NCI-H2196 treated with DMSO at 0.1 percent for 48 hours (cell line): ENCODE data around the gene CNPY1.

Experiments used
- DNase-seq: peaks from one replicate; lab custom pipeline; 2025; ENCODE audit not compliant: unreplicated experiment; lab: John Stamatoyannopoulos, UW

Gene CNPY1

DNA sequence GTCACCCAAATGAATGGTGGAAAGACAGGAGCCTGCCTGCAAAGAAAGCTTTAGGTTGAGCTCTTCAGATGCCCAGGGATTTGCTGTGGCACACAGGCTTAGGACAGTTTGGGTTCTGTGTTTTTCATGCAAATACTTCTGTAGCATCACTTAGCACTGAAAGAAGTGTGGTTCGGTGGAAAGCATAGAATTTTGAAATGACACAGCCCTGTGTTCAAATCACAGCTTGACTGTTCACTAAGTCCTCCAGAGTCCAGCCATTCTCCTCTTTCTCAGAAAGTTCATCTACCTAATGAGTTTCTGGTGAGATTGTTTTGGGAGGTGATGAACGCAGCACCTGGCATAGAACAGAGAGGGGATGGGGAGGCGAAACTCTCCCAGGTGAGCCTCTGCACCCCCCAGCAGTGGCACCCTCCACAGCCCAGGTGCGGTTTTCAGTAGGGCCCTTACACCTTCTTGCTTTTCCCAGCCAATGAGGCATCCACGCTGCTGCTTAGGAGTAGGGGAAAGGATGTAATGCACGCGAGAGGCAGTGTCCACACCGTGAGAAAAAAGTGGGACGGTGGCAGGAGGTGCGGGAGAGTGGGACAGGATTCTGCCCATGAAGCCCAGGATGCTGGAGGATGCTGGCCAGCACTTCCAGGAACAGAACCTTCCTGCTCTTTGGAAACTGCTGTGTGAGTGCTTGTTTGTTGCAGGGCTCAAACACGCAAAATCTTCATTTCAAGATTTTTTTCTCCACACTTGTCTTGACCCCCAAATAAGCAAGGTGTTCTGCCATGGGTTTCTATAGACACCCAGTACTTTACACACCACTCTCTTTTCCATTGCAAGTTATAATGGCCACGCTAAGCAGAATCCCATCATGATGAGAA lies 76.8 kb downstream of the CNPY1 start:
- DNase-seq, result no peak

DNA sequence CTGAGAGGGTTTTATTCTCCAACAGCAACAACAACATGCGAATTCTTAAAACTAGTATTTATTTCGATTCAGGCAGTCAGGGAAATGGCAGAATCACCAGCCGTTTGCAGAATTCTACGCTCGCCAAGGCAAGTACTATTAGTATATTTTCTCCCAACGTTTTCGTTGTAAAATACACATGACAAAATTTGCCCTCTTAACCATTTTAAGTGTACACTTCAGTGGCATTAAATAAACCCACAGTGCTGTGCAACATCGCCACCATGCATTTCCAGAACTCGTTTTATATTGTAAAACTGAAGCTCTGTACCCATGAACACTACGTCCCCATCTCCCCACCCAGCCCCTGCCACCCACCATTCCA lies 77.6 kb downstream of the CNPY1 start:
- no peak for DNase-seq

DNA sequence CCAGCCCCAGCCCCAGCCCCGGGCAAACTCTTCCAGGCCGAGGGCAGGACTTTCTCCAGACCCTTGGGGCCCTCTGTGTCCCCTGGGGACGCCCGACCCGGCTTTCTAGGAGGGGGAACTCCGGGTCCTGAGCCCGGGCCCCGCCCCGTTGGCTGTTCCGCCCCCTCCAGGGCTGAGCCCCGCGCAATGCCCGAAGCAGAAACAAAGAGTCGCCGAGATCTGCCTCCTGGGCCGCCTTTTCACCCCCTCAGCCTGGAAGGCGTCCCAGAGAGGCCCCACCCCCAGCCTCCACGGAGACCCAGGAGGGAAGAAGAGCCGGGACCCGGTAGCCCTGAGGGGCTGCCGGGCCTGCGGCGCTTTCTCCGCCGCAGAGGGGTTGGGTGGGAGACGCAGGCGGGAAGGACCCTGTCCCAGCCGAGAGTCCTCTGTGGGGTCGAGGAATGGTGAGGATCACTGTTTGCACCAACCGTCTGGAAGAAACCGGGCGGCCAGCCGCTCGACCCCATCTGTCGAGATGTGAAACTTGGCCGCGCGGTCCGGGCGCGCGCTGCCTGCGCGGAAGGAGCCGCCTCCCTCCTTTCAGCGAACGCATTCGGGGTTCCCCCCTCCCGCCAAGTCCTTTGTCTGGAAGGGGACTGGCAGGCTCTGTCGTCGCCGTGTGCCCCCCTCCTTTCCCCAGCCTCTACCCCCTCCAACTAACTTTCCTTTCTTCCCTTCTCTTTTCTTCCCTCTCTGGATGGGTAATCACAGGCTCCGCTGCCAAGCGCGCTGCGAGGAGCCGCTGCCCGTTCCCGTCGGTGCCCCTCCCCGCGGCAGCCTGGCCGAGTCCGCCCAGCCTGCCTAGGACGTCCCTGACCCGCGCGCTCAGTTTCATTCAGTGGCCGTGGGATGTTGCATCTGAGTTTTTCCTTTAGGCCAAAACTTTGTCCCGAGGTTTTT lies 78.2 kb downstream of the CNPY1 start:
- no peak for DNase-seq

DNA sequence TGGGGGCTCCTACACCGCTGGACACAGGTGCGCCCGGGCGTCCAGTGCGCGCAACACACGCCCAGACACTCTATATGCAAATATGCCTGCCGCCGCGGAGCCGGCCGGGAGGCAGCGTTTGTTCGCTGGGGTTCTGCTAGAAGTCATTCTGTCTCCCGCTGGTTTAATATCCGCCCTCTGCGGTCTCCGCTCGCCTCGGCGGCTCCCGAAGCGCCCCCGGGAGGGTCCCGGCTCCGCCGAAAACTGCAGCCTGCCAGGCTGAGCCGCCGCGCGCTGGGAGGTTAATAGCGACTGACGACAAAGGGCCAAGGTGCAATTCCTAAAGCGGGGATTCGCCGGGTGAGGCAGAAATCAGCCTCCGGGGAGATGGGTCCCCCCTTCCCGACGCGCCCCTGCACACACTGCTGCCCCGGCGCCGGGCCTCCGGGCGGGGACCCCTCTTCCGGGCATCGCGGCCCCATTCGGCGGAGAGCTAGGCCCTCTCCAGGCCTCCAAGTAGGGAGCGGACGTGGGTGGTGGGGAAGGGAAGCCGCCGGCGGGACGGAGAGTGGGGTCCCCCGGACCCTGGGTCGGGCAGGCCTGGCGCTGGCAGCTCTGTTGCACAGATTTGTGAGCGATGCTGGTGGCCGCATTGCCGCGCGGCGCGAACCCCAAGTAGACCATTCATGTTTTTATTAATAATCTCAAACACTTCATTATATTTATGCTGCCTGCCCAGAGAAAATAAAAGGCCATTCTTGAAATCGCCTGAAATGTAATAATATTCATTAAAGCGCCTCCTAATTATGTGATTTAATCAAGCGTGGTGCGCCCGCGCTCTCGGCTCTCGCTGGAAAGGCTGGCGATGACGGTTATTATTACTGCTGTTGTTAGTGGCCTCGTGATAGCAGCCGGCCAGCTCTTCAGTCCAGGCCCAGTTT lies 79.3 kb downstream of the CNPY1 start:
- no peak for DNase-seq

DNA sequence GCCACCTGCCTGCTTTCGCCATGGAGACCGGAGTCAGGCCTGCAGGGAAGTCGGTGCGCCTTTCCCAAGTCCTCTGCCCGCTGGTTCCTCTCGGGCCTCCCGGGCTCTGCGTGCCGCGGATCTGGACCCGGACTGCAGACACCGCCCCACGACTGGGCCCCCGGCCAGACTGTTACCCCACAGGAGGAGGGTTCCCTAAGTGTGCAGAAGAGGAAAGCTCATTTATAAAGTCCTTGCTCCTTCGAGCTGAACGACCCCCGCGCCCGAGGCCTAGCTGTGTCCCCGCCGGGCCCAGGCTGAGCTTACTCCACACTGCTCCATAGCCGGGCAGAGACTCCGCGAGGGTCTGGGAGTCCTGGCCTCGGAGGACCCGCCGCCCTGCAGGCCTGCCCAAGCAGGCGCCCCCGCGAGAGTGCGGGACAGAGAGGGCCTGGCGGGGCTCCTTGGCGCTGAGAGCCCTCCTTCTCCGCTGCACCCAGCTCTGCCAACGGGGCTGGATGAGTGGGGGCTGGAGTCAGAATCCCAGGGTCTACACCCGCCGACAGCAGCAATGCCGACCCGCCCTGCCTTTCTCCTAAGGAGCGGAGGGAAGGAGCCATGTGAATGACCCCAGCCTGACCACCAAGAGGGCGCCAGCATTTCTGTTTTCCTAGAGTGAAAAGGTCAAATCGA lies 80.1 kb downstream of the CNPY1 start:
- DNase-seq, result no peak

DNA sequence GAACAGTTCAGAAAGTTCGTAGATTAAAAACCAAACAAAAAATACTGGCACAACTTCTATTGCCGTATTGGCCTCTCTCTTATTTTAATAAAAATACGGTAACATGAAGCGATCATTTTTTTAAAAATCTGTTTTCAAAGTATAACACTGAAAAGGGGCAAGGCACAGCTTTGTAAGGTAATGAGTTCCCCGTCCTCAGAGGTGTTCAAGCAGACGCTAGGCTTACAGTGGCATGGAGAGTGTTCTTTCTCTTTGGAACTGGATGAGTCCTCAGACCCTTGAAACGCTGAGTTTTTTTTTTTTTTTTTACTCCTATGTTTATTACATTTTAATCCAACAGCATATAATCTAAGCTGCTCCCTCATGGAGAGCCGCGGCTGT lies 80.6 kb downstream of the CNPY1 start:
- no peak for DNase-seq

GRCh38 chr7:155464948-155465739 lies 81.2 kb downstream of the CNPY1 start:
- DNase-seq, result no peak

DNA sequence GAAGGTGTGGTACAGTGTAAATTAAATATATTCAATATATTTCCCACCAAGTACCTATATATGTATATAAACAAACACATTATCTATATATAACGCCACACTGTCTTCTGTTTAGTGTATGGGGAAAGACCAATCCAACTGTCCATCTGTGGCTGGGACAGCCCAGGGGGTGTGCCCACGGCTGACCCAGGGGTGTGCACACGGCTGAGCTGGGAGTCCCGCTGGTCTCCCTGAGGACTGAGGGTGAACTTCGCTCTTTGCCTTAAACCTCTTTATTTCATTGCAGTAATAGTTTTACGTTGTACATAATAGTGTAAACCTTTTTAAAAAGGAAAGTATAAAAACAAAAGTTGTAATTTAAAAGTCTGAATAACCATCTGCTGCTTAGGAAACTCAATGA lies 82.2 kb downstream of the CNPY1 start:
- no peak for DNase-seq

DNA sequence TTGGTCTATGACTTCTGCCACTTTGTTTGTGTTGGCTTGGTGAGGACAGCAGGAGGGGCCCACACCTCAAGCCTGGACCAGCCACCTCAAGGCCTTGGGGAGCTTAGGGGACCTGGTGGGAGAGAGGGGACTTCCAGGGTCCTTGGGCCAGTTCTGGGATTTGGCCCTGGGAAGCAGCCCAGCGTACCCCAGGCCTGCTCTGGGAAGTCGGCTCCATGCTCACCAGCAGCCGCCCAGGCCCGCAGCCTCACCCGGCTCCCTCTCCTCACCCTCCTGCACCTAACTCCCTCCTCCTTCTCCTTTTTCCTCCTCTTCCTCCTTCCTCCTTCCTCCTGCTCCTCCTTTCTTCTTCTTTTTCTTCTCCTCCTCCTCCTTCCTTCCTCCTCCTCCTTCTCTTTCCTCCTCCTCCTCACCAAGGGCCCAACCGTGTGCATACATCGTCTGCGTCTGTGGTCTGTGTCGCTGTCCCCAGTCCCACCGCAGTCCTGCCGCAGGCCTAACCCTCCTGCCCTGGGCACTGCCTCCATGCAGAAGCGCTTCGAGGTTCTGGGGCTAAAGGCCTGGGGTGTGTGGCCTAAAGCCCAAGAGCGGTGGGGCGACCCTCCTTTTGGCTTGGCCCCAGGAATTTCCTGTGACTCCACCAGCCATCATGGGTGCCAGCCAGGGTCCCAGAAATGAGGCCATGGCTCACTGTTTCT lies 83.1 kb downstream of the CNPY1 start:
- no peak for DNase-seq

GRCh38 chr7:155462163-155462735 lies 84.1 kb downstream of the CNPY1 start:
- DNase-seq, result no peak

GRCh38 chr7:155461631-155462030 lies 84.7 kb downstream of the CNPY1 start:
- no peak for DNase-seq

GRCh38 chr7:155460926-155461613 lies 85.3 kb downstream of the CNPY1 start:
- no peak for DNase-seq

- DNase-seq, result no peak
These were observed 86.5 kb downstream of the CNPY1 start for GRCh38 chr7:155459700-155460461.

- no peak for DNase-seq
These were observed 87.3 kb downstream of the CNPY1 start for GRCh38 chr7:155458878-155459699.

DNA sequence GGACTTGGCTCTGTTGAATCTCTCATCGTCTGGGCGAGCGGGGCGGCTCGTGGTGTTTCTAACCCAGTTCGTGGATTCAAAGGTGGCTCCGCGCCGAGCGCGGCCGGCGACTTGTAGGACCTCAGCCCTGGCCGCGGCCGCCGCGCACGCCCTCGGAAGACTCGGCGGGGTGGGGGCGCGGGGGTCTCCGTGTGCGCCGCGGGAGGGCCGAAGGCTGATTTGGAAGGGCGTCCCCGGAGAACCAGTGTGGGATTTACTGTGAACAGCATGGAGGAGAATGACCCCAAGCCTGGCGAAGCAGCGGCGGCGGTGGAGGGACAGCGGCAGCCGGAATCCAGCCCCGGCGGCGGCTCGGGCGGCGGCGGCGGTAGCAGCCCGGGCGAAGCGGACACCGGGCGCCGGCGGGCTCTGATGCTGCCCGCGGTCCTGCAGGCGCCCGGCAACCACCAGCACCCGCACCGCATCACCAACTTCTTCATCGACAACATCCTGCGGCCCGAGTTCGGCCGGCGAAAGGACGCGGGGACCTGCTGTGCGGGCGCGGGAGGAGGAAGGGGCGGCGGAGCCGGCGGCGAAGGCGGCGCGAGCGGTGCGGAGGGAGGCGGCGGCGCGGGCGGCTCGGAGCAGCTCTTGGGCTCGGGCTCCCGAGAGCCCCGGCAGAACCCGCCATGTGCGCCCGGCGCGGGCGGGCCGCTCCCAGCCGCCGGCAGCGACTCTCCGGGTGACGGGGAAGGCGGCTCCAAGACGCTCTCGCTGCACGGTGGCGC lies 88.1 kb downstream of the CNPY1 start, which contains the start of gene EN2:
EN2 (plus strand) TSS at position 19 of the 767 bp plus-strand sequence; CDS start at position 268, 249 bp downstream.
- DNase-seq, result no peak
